Activated CD4-positive, alpha-beta T cell treated with anti-CD3 and anti-CD28 coated beads, Interleukin-2, amount 10 ng/mL, durations not matched to agents 24 days and 14 days (primary cell): ENCODE measurements around the gene ZC3H7A. TPM values are rescaled to one million over a fixed set of nuclear protein-coding genes. Genes with fewer than 3 reads are reported as not detected.

ENCODE experiments used
- DNase-seq: peaks from one replicate; pipeline ENCODE4 v3.0.0; 2022
- H3K27ac Mint-ChIP-seq: one replicate; pipeline ENCODE4 v1.8.0; 2022; ENCODE audit warnings: mild to moderate bottlenecking, mixed read lengths
- H3K27me3 Mint-ChIP-seq: one replicate; pipeline ENCODE4 v1.8.0; 2022; ENCODE audit warnings: mixed read lengths
- H3K36me3 Mint-ChIP-seq: one replicate; pipeline ENCODE4 v1.8.0; 2022; ENCODE audit warnings: low read depth, mild to moderate bottlenecking, mixed read lengths
- H3K4me1 Mint-ChIP-seq: one replicate; pipeline ENCODE4 v1.8.0; 2021; ENCODE audit warnings: mixed read lengths
- H3K4me3 Mint-ChIP-seq: one replicate; pipeline ENCODE4 v1.8.0; 2022; ENCODE audit warnings: mild to moderate bottlenecking, moderate library complexity, mixed read lengths
- H3K9me3 Mint-ChIP-seq: one replicate; pipeline ENCODE4 v1.8.0; 2021; ENCODE audit warnings: mixed read lengths
- intact Hi-C: fragments of 100-400 bp; cut with micrococcal nuclease; formaldehyde crosslinking; loops from one replicate; pipeline ENCODE4 v1.15.1; 2023
- total RNA-seq: library from RNA; stranded (reverse); gene quantifications from 2 replicates; pipeline ENCODE4 v1.2.3, GENCODE V29; 2022

Gene ZC3H7A
- total RNA-seq, 1 donor from 2014 or later: 64.1 TPM

- Mint-ChIP-seq H3K9me3 (no peaks in the 10 kb centered on the region), H3K4me3 (no peak overlapping the region), H3K4me1 (peaks cover 33% of the 10 kb centered on the region), H3K27me3 (no peaks in the 10 kb centered on the region), H3K27ac (no peak overlapping the region), H3K36me3 (peaks cover 34% of the 10 kb centered on the region)
- intact Hi-C loops: no loop called here
- DNase-seq: no peak
Measured at GRCh38 chr16:11779074-11779473, 18.0 kb downstream of the ZC3H7A start.

GRCh38 chr16:11774065-11774626 is 22.9 kb downstream of the ZC3H7A start:
- Mint-ChIP-seq H3K27me3 (no peaks in the 10 kb centered on the region), H3K4me3 (no peak overlapping the region), H3K9me3 (no peaks in the 10 kb centered on the region), H3K27ac (peak overlapping the region; percentile 53), H3K4me1 (peaks cover 10% of the 10 kb centered on the region), H3K36me3 (peaks cover 46% of the 10 kb centered on the region)
- DNase-seq: no peak
- intact Hi-C loops: no loop called here

- intact Hi-C loops: no loop called here
- Mint-ChIP-seq H3K36me3 (peaks cover 57% of the 10 kb centered on the region), H3K4me3 (peak overlapping the region; percentile 40), H3K9me3 (no peaks in the 10 kb centered on the region), H3K27me3 (no peaks in the 10 kb centered on the region), H3K27ac (peak overlapping the region; percentile 70), H3K4me1 (peaks cover 13% of the 10 kb centered on the region)
- no peak for DNase-seq
Measured at GRCh38 chr16:11768849-11769248, 28.2 kb downstream of the ZC3H7A start.

- Mint-ChIP-seq H3K9me3 (no peaks in the 10 kb centered on the region), H3K4me1 (no peaks in the 10 kb centered on the region), H3K4me3 (no peak overlapping the region), H3K27me3 (no peaks in the 10 kb centered on the region), H3K36me3 (peaks cover 67% of the 10 kb centered on the region), H3K27ac (no peak overlapping the region)
- intact Hi-C loops: no loop called here
- DNase-seq: no peak
Measured at GRCh38 chr16:11762431-11762830, 34.6 kb downstream of the ZC3H7A start.

DNA sequence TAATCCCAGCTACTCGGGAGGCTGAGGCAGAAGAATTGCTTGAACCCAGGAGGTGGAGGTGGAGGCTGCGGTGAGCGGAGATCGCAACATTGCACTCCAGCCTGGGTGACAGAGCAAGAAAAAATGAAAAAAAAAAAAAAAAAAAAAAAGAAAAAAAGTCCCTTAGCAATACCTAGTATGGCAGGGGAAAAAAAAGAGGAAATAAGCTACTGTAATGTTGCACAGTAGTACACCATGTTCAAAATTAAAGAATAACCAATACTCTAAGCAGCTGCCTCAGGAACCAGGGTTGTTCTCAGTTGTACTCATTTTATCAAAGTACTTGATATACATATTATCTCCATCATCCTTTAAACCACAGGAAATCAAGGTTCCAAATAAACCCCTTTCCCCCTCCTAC is 37.1 kb downstream of the ZC3H7A start:
- Mint-ChIP-seq H3K9me3 (no peaks in the 10 kb centered on the region), H3K27ac (no peak overlapping the region), H3K36me3 (peaks cover 69% of the 10 kb centered on the region), H3K27me3 (no peaks in the 10 kb centered on the region), H3K4me1 (no peaks in the 10 kb centered on the region), H3K4me3 (no peak overlapping the region)
- intact Hi-C loops: no loop called here
- DNase-seq: no peak

GRCh38 chr16:11759163-11759834 is 37.8 kb downstream of the ZC3H7A start:
- DNase-seq: no peak
- Mint-ChIP-seq H3K36me3 (peaks cover 66% of the 10 kb centered on the region), H3K4me3 (no peak overlapping the region), H3K27ac (no peak overlapping the region), H3K9me3 (no peaks in the 10 kb centered on the region), H3K27me3 (no peaks in the 10 kb centered on the region), H3K4me1 (no peaks in the 10 kb centered on the region)
- intact Hi-C loops: no loop called here

GRCh38 chr16:11757671-11758545 is 39.1 kb downstream of the ZC3H7A start:
- Mint-ChIP-seq H3K27ac (no peak overlapping the region), H3K36me3 (peaks cover 69% of the 10 kb centered on the region), H3K4me1 (no peaks in the 10 kb centered on the region), H3K4me3 (no peak overlapping the region), H3K27me3 (no peaks in the 10 kb centered on the region), H3K9me3 (no peaks in the 10 kb centered on the region)
- intact Hi-C loops: no loop called here
- no peak for DNase-seq

GRCh38 chr16:11756248-11756647 is 40.8 kb downstream of the ZC3H7A start:
- Mint-ChIP-seq H3K27me3 (no peaks in the 10 kb centered on the region), H3K4me1 (no peaks in the 10 kb centered on the region), H3K4me3 (no peak overlapping the region), H3K27ac (no peak overlapping the region), H3K36me3 (peaks cover 66% of the 10 kb centered on the region), H3K9me3 (no peaks in the 10 kb centered on the region)
- intact Hi-C loops: no loop called here
- no peak for DNase-seq

DNA sequence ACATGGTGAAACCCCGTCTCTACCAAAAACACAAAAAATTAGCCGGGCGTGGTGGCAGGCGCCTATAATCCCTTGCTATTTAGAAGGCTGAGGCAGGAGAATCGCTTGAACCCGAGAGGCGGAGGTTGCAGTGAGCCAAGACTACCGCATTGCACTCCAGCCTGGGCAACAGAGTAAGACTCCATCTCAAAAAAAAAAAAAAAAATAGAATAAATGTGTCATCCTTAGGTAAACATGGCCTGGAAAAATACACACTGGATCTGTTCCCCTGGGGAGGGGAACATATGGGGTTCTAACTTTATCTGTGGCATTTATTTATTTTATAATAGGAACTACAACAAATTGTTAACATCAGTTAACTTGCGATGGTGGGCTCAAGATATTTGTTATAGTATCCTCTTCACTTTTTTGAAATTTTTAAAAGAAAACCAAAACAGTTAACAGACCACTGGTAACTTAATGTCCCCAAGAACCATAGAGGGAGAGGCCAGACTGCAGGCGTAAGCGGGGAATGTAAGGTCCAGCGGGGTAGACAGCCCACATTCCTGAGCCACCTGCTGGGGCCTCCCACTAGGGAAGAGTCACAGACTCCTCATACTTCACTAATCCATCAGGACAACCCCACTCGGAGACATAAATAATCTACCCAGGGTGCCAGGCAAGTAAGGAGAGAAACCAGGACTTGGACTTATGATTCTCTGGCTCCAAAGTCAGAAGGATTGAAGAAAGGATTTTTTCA is 41.9 kb downstream of the ZC3H7A start:
- Mint-ChIP-seq H3K36me3 (peaks cover 63% of the 10 kb centered on the region), H3K27me3 (no peaks in the 10 kb centered on the region), H3K27ac (no peak overlapping the region), H3K4me3 (no peak overlapping the region), H3K4me1 (no peaks in the 10 kb centered on the region), H3K9me3 (no peaks in the 10 kb centered on the region)
- DNase-seq: no peak
- intact Hi-C loops: no loop called here

- DNase-seq: no peak
- Mint-ChIP-seq H3K4me3 (no peak overlapping the region), H3K9me3 (no peaks in the 10 kb centered on the region), H3K27me3 (no peaks in the 10 kb centered on the region), H3K27ac (no peak overlapping the region), H3K36me3 (peaks cover 60% of the 10 kb centered on the region), H3K4me1 (peaks cover 3% of the 10 kb centered on the region)
- intact Hi-C loops: no loop called here
Measured at GRCh38 chr16:11752856-11753255, 44.2 kb downstream of the ZC3H7A start.

DNA sequence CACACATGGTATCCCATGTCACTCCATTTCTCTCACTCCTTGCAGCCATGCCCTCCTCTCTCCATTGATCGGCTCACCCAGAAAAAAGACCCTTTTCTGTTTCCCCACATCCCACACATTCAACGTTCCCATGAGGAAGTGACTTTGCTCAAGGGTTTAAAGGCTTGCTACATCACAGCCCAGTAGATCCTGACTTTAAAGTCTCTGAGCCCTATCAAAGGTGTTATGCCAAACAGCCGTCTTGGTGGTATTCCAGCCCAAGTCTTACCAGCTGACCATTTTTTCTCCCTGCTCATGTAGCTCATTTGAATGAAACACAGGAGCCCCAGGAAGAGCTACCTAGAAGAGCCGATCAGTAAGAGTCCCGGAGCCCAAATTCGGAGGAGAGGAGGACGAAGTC is 47.0 kb downstream of the ZC3H7A start:
- Mint-ChIP-seq H3K4me3 (no peak overlapping the region), H3K27ac (peak overlapping the region; percentile 30), H3K27me3 (no peaks in the 10 kb centered on the region), H3K9me3 (no peaks in the 10 kb centered on the region), H3K36me3 (peaks cover 50% of the 10 kb centered on the region), H3K4me1 (peaks cover 3% of the 10 kb centered on the region)
- DNase-seq: no peak
- intact Hi-C loops: no loop called here

DNA sequence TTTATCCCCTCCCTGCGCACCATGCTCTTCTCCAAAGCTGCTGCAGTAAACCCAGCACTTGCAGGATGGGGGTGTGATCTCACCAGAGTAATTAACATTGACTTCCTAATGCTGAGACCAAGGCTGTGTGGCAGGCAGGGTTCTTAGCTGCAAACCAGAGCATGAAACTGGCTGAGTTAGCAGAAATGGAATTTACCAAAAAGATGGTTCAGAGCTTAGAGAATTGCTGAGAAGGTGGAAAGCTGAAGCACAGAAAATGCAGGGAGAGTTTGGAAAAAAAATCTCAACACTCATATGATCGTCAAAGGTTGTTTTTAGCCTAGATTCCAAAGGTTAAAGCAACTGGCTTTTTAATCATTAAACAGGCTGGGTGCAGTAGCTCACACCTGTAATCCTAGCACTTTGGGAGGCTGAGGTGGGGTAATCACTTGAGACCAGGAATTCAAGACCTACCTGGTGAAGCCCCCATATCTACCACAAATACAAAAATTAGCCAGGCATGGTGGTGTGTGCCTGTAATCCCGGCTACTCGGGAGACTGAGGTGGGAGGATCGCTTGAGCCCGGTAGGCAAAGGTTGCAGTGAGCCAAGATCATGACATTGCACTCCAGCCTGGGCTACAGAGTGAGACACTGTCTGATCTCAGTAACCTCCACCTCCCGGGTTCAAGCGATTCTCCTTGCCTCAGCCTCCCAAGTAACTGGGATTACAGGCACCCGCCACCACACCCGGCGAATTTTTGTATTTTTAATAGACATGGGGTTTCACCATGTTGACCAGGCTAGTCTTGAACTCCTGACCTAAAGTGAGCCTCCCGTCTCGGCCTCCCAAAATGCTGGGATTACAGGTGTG is 48.4 kb downstream of the ZC3H7A start:
- Mint-ChIP-seq H3K4me1 (peaks cover 8% of the 10 kb centered on the region), H3K27ac (peak overlapping the region; percentile 14)
- intact Hi-C loops: no loop called here

GRCh38 chr16:11747949-11748403 is 49.1 kb downstream of the ZC3H7A start:
- DNase-seq: no peak
- Mint-ChIP-seq H3K4me3 (no peak overlapping the region), H3K27ac (peak overlapping the region; percentile 14), H3K4me1 (peaks cover 12% of the 10 kb centered on the region), H3K9me3 (no peaks in the 10 kb centered on the region), H3K27me3 (no peaks in the 10 kb centered on the region), H3K36me3 (peaks cover 43% of the 10 kb centered on the region)
- intact Hi-C loops: no loop called here

More for the DNA sequence above, 48.4 kb downstream of the ZC3H7A start:
- Mint-ChIP-seq H3K27me3 (no peaks in the 10 kb centered on the region), H3K36me3 (peaks cover 45% of the 10 kb centered on the region), H3K4me3 (no peak overlapping the region), H3K9me3 (no peaks in the 10 kb centered on the region)
- DNase-seq: no peak
